Stimulated activated CD8-positive, alpha-beta memory T cell treated with anti-CD3 and anti-CD28 coated beads, Interleukin-4, amount 100 ng/mL, for 1 hour (primary cell): ENCODE measurements around the gene BANK1.

Experiments used
- DNase-seq, 2 donors: peaks; one replicate each; pipeline ENCODE4 v3.0.0-alpha.2; 2020; ENCODE audit warnings: low read depth in 2 of 2, low spot score in 1 of 2

BANK1 gene

GRCh38 chr4:102007959-102008425 is 217.5 kb downstream of the BANK1 start:
- no peak for DNase-seq

- no peak for DNase-seq
Measured at GRCh38 chr4:102008711-102009110, 218.2 kb downstream of the BANK1 start.

GRCh38 chr4:102022343-102022742 is 231.8 kb downstream of the BANK1 start:
- no peak for DNase-seq

GRCh38 chr4:102027961-102028360 is 237.4 kb downstream of the BANK1 start:
- no peak for DNase-seq

GRCh38 chr4:102031406-102031805 is 240.9 kb downstream of the BANK1 start:
- DNase-seq: no peak

- no peak for DNase-seq
Measured at GRCh38 chr4:102036016-102036415, 245.5 kb downstream of the BANK1 start.

GRCh38 chr4:102036619-102037376 is 246.3 kb downstream of the BANK1 start:
- no peak for DNase-seq

- DNase-seq: no peak
Measured at GRCh38 chr4:102037566-102037965, 247.0 kb downstream of the BANK1 start.

- no peak for DNase-seq
Measured at GRCh38 chr4:102042871-102043802, 252.6 kb downstream of the BANK1 start.

- DNase-seq: no peak
Measured at GRCh38 chr4:102047616-102048015, 257.1 kb downstream of the BANK1 start.

- no peak for DNase-seq
Measured at GRCh38 chr4:102055805-102056204, 265.3 kb downstream of the BANK1 start.

- DNase-seq: no peak
Measured at GRCh38 chr4:102057122-102057521, 266.6 kb downstream of the BANK1 start.

- no peak for DNase-seq
Measured at GRCh38 chr4:102061133-102061532, 270.6 kb downstream of the BANK1 start.

GRCh38 chr4:102064747-102065442 is 274.4 kb downstream of the BANK1 start:
- no peak for DNase-seq

GRCh38 chr4:102076622-102077021 is 286.1 kb downstream of the BANK1 start:
- no peak for DNase-seq

- no peak for DNase-seq
Measured at GRCh38 chr4:102080184-102080583, 289.7 kb downstream of the BANK1 start.

- DNase-seq: no peak
Measured at GRCh38 chr4:102089850-102090621, 299.5 kb downstream of the BANK1 start.

GRCh38 chr4:102091656-102092055 is 301.1 kb downstream of the BANK1 start:
- no peak for DNase-seq

- no peak for DNase-seq
Measured at GRCh38 chr4:102094481-102094880, 304.0 kb downstream of the BANK1 start.

GRCh38 chr4:102103368-102103767 is 312.8 kb downstream of the BANK1 start:
- DNase-seq: no peak

- DNase-seq: no peak
Measured at GRCh38 chr4:102104278-102104677, 313.7 kb downstream of the BANK1 start.
